HG02885 (cell line): Measurements from ENCODE around the gene TPM2.
A peak's percentile ranks its signal among the peaks of the same experiment; 100 is the strongest.

Experiments
- ATAC-seq: cut with Tn5 transposase; IDR thresholded peaks from one replicate; pipeline ENCODE4 v1.9.1; 2021; ENCODE audit warnings: mild to moderate bottlenecking; ENCODE audit not compliant: unreplicated experiment, poor library complexity

The TPM2 gene

DNA sequence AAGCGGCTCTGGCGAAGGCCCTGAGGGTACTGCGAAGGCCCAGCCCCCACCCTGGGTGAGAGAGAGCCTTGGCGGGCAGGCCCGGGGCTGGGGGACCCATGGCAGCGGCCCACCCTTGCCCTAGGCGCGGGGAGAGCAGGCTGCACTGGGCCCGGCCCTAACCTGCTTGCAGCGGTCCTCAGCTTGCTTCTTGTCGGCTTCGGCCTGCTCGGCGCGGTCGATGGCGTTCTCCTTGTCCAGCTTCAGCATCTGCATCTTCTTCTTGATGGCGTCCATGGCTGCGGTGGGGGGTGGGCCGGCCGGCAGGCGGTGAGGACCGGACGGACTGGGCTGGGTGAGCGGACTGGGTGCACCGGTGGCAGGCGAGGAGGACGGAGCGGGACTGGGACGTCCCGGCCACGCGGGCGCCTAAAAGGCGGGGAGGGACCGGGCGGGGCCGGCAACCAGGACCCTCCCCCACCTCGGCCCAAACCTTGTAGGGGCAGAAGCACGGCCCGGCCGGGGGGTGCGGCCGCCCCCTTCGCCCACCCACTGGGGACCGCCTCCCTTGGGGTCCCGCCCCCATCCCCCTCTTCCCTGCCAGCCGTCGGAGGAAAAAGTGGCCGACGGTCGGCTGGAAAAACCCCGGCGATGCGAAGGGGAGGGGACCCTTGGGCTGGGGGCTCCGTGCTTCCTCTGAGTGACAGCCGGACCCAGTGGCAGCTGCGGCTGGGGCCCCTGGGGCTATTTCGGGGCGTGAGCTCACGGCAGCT is at the start of gene TPM2:
TSS of gene TPM2 (minus strand) at position 384 of the 752 bp plus-strand sequence. CDS start at position 276, 108 bp downstream.
- ATAC-seq: no peak

DNA sequence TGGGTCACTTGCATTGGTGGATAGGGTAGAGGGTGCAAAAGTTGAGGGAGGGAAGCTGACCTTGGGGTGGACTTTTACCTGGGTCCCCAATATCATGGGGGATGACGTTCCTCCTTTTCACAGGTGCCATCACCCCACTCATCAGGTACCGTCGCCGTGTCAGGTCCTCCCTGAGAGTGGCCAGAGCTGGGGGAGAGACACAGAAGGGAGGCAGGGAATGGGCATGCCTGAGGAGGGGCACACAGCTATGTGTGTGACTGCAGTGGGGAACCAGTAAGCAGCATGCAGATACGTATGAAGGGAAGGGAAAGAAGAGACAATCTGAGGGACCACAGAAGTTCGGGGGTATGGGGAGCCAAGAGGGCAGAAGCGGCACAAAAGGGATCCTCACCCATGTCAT is 49.2 kb upstream of the TPM2 start:
- ATAC-seq: no peak

GRCh38 chr9:35738186-35738585 is 48.5 kb upstream of the TPM2 start:
- ATAC-seq: no peak

DNA sequence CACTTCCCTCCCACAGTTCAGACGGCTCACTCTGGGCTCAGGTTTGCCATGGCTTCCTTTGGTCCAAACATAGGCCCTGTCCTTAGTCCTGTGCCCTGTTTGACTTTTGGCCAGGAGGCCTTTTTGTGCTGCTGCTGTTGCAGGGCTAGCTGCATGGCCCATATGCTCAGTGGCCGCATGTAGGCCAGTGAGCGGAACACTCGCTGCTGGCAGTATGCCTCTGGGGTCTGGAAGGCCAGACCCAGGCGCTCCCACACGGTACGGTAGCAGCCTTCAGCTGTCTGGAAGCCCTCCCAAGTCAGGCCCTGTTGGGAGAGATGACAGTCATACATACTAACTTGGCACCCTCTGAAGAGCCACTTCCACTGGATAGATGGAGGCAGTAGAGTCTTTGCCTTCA is 47.4 kb upstream of the TPM2 start:
- ATAC-seq: no peak

DNA sequence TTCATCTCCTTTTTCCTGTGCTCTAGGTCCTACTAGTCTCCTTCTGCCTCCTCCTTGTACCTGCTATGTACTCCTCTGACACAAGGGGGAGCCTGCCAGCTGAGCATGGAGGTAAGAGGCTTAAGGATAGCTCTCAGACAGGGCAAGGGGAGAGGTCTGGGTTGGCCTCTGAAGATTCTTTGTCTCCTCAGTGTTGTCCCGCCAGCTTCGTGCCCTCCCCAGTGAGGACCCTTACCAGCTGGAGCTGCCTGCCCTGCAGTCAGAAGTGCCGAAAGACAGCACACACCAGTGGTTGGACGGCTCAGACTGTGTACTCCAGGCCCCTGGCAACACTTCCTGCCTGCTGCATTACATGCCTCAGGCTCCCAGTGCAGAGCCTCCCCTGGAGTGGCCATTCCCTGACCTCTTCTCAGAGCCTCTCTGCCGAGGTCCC is 46.5 kb upstream of the TPM2 start:
- peak; percentile 20 for ATAC-seq

GRCh38 chr9:35734096-35734495 is 44.4 kb upstream of the TPM2 start:
- no peak for ATAC-seq

GRCh38 chr9:35732800-35733541 is 43.2 kb upstream of the TPM2 start:
- ATAC-seq: no peak

- peak; percentile 77 for ATAC-seq
These were observed 42.6 kb upstream of the TPM2 start, which contains the start of the genes CREB3 and TLN1 for GRCh38 chr9:35732185-35732799. Gene CREB3, plus strand, starts transcription at chr9:35732666. Its CDS starts 107 bp downstream, at chr9:35732773. Gene TLN1, minus strand, starts transcription at chr9:35732195. Its CDS starts 6,501 bp downstream, at chr9:35725694.

DNA sequence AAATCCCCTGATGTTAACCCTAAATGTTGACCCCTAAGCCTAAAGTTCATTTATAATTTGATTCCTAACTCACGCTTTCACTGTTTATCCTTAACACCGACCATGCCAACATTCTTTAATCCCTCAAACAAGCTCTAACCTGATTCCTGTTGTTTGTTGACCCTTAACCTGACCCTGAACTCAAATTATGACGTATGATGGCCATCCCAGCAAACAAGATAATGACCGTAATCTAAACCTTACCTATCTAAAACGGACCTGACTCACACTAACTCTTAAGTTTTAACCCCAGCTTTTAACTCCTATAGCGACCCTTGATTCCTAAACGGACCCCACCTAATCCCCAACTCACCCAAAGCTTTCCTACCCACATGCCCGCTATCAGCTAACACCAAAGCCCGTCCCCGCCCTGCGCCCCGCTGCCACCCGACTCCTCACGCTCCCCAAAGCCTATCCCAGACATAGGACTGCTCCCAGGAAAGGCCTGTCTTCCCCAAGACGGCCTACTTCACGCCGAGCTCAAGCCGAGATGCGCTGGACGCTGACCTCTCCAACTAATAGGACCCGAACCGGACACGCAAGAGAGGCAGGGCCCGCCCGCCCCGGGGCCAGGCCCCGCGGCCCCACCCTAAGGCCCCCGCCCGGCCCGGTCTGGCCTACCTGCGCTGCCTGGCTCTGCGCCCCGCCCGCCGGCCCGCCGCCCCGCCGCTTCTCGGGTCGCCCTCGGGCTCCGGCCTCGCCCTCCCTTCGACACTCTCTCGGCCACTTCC is 41.9 kb upstream of the TPM2 start:
- ATAC-seq: peak; percentile 0

DNA sequence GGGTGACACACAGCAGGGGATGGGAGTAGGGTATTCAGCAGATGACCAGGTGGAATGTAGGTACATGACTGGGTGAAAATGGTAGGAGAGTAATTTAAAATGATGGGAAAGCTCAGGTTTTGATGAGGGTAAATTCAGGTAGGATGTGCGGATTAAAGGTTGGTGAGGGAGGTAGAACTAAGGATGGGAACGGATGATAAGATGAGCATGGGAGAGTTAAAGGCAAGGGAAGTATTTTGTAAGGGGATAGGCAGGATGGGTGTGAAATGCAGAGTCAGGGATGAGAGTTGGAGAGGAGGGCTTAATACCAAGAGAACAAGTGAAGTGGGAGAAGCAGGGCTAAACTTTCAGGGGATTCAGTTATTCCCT is 40.7 kb upstream of the TPM2 start:
- no peak for ATAC-seq

GRCh38 chr9:35729700-35730485 is 40.2 kb upstream of the TPM2 start:
- no peak for ATAC-seq

GRCh38 chr9:35729101-35729500 is 39.4 kb upstream of the TPM2 start:
- no peak for ATAC-seq

- ATAC-seq: no peak
These were observed 38.6 kb upstream of the TPM2 start for GRCh38 chr9:35728041-35728971.

GRCh38 chr9:35727676-35728040 is 37.9 kb upstream of the TPM2 start:
- ATAC-seq: no peak

DNA sequence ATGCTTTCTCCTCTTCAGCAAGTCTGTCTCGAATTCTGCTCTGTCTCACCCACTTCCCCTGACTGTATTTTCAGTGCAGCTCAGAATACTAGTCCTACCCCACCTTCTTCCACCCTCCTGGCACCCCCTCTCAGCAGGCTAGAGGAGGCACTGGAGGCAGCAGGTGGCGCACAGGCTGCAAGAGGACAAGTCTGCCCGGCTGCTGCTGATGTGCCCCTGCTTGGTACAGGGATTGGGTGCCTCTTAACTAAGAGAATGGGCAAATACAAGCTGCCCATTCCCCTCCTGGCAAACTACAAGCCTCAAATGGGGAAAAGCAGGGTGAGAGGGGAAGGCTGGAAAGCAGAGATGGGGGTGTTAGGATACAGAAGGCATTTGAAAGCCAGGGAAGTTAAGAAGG is 37.2 kb upstream of the TPM2 start:
- ATAC-seq: no peak

DNA sequence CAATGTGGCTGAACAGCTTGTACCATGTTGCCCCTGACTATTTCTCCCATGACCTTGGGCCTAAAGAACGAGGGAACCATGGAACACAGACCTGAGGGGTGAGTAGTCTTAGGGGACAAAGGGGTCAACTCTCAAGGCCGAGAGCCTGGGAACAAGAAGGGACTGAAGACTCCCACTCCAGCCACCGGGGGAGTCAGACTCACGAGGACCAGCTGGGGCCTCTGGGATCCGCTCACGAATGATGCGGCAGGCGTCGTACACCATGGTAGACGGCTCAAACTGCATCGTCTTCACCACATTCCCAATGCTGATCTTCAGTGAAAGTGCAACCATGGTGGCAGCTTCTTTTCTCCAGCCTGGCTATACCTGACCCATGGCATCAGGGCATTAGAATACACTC is 35.6 kb upstream of the TPM2 start:
- ATAC-seq: no peak

GRCh38 chr9:35723908-35724307 is 34.2 kb upstream of the TPM2 start:
- no peak for ATAC-seq

- no peak for ATAC-seq
These were observed 33.7 kb upstream of the TPM2 start for GRCh38 chr9:35723426-35723825.

DNA sequence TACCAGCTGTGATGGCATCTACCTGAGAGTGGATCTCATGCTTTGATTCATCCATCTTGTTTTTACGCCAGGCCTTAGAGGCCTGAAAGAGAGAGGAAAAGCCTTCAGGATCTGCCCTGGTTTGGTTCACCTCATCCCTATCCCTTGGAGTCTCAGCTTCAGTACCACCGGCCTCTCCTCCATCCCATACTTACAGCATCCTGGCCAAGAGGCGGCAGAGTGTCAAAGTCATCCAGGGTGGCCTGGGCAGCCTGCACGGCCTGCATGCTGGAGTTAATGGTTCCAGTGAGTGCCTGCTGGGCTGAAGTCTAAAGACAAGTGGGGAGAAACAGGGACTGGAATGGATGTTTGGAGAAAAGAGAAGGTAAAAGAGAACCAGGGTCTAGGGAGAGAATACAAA is 29.8 kb upstream of the TPM2 start:
- ATAC-seq: no peak
